Hematopoietic multipotent progenitor cell treated with erythropoietin and hydrocortisone succinate and interleukin-3 and kit ligand, for 4 days (in vitro differentiated cells): ENCODE data around the gene C4BPA.

ENCODE experiments used
- DNase-seq: peaks from one replicate; pipeline ENCODE4 v3.0.0-alpha.2; 2015

The C4BPA gene

DNA sequence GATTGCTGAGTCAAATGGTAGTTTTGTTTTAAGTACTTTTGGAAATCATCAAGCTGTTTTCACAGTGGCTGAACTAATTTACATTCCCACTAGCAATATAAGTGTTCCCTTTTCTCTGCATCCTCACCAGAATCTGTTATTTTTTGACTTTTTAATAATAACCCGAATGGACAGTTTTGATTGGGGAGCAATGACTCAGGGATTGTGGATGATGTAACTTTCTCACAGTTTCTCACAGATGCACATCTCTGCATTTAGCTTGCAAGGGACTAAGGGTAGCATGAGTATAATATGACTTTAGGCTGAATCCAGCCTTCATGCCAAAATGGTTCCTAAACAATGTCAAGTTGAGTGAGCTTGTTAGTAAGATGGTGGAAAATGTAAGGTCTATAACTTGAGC lies 90.2 kb downstream of the C4BPA start:
- no peak for DNase-seq
